CMK (cell line): Measurements from ENCODE around the gene KRTAP16-1.
"Not testable (repeated sequence)": the region's sequence is repeated elsewhere in the genome, so short reads cannot be mapped to it uniquely, and the experiment has no call there.

Experiments
- DNase-seq: peaks from one replicate; pipeline ENCODE4 v3.0.0-alpha.2; 2010; ENCODE audit warnings: low read depth

KRTAP16-1 gene, protein sequence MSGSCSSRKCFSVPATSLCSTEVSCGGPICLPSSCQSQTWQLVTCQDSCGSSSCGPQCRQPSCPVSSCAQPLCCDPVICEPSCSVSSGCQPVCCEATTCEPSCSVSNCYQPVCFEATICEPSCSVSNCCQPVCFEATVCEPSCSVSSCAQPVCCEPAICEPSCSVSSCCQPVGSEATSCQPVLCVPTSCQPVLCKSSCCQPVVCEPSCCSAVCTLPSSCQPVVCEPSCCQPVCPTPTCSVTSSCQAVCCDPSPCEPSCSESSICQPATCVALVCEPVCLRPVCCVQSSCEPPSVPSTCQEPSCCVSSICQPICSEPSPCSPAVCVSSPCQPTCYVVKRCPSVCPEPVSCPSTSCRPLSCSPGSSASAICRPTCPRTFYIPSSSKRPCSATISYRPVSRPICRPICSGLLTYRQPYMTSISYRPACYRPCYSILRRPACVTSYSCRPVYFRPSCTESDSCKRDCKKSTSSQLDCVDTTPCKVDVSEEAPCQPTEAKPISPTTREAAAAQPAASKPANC

DNA sequence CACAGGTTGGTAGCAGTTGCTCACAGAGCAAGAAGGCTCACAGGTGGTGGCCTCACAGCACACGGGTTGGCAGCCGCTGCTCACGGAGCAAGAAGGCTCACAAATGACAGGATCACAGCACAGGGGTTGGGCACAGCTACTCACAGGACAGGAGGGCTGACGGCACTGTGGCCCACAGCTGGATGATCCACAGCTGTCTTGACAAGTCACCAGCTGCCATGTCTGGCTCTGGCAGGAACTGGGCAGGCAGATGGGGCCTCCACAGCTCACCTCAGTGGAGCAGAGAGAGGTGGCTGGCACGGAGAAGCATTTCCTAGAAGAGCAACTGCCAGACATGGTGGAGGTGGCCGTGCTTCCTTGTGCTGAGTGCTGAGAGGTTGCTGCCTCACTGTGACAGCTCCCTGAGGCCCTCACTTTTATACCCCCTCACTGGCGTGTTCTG is at the start of gene KRTAP16-1:
KRTAP16-1 (minus strand) TSS at position 392 of the 442 bp plus-strand sequence; CDS start at position 336, 56 bp downstream.
- no peak for DNase-seq

DNA sequence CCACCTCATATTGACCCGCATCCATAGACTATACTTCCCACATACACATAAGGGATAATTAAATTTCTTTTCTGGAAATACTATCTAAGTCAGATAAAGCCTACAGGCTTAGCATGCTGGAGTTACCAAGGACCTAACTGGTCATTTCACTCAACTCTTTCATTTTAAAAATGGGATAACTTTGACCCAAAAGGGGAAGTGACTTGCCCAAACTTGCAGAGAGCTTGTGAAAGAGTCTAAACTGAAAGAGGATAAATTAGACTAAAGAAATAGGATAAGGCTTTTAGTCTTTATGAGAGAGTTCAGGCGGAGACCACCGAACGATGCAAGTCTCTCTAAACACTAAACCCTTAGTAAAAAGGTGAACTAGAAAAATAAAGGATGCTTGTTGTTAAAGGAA is 45.4 kb upstream of the KRTAP16-1 start:
- DNase-seq: no peak

DNA sequence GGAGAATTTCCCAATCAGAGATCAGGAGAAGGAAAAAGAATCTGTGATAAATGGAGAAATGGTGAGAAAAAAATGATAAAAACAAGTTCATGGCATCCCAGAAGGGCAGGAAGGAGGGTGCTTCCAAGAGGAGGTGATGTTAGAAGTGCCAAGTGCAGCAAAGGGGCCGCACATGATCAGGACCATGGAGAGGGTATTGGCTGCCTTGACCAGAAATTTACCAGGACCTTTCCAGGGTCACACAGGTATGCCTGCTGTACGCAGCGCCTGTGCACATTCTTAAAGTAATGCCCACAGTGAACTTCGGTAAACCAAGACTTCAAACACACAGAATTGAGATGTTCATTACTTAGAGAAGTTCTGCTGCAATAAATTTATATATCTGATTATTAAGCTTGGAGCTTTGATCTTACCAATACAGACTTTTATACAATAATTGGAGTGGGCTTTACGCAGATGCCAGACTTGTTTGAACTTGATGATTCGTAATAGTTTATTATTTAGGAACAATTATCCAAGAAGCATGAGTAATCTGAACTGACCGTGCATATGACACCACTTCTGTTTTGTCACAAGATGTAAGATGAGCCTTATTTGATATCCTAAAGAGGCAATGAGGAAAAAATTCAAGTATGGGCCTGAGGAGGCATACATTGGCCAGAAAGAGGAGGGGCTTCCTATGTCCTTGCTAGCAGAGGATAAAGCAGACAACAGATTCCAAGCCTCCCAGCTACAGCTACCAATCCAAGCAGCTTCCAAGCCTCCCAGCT is 43.7 kb upstream of the KRTAP16-1 start:
- DNase-seq: no peak

DNA sequence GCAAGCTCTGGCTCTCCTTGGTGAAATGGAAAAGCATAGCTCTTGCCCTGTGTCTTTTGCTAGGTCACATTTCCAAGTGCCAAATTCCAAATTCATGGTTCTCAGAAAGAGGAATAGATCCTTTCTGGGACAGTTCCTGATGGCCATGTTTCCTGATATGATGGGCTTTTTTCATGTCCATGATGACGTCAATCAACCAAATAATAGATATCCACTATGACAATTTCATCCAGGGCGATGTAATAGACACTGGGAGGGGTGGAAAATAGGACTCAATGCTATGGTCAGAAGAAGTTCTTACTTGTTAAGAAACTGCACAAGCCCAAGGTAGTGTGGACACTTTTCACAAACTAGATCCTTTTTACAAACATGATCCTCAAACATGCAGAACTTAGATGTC is 42.1 kb upstream of the KRTAP16-1 start:
- no peak for DNase-seq

DNA sequence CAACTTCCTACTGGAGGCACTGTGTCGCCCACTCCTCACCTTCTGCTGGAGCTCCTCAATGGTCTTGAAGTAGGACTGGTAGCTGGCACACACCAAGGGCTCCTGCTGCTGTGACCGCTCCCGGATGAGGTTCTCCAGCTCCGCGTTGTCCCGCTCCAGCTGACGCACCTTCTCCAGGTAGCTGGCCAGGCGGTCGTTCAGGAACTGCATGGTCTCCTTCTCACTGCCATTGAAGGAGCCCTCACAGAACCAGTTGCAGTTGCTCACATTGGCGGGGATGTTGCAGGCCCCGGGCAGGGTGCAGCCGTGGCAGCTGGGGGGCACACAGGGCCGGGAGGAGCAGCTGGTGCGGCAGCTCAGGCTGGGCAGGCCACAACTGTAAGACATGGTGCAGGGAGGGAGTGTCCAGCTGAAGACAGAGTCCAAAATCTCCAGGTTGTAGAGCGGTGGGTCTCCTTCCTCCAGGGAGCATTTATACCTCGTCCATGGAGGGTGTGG is 41.3 kb upstream of the KRTAP16-1 start, which contains the start of gene KRT33A:
KRT33A (minus strand) TSS at position 448 of the 498 bp plus-strand sequence; CDS start at position 387, 61 bp downstream.
- DNase-seq: not testable (repeated sequence)

DNA sequence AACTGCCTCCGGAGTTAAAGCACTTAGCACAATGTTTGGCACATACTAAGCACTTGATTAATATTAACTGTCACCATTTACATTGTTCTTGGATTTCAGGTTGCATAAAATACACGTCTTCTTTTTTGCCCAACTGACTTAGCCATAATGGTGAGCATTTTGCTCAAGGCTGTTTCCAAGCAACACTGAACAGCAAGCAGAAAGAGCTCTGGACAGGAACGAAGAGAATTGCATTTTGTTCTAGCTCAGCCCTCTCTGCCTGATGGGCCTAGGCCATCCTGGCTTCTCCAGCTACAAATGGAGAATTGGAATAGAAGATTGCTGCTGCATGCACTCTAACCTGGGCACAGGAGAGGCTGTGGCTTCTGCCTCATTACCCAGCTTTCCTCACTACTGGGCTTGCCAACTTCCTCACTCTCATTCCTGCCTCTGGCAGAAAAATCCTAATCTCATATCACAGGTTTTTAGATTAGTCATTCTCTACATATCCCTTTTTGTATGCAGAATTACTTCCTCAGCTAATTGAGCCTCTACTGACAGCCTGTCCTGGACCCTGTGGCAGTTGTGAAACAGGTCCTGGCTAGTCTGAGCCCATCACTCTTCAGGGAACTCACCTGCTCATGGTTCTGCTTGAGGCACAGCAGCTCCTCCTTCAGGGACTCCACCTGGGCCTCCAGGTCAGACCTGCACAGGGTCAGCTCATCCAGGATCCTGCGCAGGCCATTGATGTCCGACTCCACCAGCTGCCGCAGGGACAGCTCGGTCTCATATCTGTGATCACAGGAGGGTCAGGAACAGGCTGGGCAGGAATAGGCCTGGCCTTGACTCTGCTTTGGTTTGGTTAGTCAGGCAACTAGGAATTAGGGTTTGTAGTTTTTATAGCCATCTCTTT is 39.0 kb upstream of the KRTAP16-1 start:
- DNase-seq: no peak

DNA sequence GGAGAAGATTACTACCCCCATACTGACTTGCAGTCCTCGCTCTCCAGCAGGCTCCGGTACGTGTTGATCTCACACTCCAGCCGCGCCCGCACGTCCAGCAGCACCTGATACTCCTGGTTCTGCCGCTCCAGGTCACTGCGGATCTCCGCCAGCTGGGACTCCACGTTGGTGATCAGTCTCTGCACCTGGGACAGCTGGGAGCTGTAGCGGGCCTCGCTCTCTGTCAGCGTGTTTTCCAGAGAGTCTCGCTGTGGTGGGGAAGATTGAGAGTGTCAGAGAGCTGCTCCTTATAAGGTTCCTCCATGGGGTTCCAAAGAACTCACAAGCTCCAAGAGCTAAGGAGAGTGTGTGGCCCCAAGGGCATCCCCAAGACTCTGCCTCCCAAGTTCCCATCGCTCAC is 37.3 kb upstream of the KRTAP16-1 start:
- not testable (repeated sequence) for DNase-seq

DNA sequence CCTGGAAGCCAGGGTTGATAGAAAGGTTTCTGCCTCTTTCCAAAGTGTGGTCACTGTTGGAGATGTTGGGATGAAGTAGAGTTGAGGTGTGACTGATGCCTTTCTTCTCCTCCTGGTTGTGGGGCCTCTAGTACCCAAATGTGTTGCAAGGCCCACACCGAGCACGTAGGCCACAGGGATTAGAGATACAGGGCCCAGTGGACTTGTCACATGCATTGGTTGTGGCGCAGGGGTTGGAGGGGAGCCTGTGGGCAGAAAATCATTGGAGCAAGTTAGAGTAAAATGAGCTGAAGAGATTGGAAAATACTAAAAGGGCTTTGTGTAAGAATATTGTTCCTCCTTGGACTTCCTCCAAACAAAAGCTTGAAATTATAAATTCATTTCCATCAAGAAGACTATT is 36.9 kb upstream of the KRTAP16-1 start:
- DNase-seq: no peak

DNA sequence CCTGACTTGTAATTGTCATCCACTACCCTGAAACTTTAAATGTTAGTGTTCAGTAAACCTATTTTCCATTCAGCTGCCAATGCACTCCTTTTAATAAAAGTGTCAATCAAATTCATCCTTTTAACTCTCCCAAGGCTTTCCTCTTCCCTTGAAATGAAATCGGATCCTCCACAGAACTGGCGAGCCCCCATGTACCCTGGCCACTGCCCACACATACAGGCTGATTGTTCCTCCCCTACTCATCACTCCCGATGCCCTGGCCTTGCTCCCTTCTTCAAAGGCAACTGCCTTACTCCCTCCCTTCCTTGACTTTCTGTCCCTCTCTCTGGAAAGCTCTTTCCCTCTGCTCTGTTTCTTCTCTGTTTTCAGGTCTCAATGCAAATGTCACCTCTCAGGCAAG is 33.9 kb upstream of the KRTAP16-1 start:
- DNase-seq: no peak

DNA sequence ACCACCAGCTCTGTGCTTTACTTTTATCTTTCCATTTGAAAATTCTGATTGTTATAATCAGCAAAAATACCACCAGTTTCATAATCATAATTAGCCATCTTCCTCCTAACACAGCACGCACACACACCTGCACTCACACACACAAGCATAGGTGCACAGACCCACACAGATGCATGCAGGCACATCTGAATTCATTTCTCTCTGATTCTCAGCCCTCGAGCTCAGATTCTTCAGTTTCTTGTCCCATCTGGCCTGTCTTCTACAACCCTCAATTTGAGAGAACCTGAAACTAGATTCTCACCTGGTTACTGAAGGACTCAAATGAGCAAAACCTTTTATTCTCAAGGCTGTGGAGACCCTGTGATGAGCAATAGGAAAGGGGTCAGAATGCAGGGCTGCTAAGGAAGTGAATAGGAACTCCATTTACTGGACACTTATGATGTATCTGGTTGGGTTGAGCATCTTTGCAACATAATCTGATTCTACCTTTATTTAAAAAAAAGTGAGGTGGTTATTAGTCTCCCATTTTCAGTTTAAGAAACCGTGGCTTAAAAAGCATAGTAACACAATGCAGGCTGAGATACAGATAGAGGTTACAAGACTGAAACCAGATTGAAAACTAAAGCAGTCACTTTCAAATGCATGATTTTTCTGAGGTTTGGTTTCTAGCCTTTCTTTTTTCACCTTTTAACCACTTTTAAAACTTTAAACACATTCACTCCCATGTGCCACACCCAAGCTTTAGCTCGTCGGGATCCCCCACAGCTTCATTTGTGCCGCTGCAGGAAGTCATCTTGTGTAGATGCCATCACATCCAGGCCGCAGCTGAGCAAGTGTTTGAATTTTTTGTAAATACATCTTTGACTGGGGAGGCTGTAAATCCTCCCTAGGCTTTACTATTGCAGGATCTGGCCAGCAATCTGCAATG is 32.1 kb upstream of the KRTAP16-1 start:
- DNase-seq: no peak

DNA sequence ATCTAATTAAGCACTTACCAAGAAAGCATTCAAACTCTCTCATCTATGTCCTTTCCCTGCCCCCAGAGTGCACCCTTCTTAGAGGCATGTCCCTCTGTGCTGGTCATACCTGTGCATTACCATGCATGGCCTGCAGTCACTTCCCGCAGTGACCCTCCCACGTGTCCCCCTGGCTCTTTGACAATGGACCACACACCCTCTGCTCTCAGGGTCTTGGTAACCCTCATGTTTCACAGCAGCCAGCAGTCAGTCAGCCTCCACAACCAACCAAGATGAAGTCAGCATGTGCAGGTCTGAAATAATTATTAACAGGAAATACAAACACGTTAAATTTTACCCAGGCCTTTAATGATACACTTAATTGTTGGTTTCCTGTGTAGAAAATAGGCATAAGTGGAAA is 31.4 kb upstream of the KRTAP16-1 start:
- DNase-seq: no peak

DNA sequence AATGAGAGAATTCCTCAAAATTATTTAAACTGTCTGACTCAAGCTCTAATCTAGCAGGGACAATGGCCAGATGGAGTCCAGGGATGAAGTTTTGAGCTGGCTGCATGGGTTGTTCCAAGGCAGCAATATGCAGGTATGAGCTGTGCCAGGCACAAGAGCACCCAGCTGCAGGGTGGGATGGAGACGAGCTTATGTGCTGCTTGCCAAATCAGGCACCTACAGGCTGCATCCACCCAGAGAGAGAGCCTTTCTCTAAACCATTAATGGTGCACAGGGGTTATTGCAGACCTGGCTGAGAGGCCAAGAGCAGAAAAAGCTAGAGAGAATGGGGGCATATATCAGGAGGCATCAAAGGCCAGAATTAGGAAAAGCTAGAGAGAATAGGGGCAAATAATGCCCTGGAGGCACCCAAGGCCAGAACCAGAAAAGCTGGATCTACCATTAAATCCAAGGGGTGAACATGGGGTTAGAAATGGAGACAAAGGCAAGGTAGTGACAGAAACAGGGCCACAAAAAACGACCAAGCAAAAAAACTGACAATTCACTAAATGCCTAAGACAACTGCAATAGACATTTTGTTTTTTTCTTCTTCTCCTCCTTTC is 30.6 kb upstream of the KRTAP16-1 start:
- no peak for DNase-seq

DNA sequence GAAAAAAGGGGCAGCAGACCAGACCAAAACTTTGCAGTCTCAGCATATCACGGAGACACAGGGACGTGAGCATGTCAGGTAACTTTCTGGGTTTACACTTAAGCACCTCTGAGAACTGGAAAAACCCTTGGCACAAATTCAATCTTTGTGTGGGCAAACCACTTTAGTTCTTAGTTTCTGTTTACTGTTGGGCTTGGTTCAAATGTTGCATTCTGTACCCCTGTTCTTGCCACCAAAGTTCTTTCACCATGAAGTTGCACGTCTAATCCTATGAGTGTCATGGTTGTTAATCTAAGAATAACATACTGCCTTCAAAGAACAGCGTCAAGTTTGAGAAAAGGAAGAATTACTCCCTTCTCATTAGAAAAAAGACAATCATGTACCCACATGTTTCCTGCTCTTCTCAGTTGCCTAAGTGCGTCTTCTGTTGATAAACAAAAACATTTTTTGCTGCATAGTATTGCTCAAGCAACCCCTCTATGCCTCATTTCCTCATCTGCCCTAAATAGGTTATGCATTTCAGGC is 29.9 kb upstream of the KRTAP16-1 start:
- DNase-seq: no peak

DNA sequence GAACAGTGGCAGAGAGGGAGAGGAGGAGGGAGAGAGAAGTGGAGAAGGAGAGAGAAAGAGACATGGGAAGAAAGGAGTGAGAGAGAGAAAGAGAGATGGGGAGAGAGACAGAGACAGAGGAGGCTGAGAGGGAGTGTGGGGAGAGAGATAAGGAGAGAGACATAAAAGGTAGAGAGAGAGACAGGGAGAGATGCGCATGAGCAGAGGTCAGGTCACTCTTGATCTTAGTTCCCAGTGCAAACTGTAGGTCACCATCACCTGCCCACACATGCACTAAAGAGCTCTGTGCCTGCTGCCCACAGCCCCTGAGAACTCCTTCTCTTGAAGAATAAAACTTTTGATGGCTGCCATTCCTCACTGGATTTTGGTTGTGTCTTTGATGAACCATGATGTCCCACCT is 26.6 kb upstream of the KRTAP16-1 start:
- DNase-seq: no peak

DNA sequence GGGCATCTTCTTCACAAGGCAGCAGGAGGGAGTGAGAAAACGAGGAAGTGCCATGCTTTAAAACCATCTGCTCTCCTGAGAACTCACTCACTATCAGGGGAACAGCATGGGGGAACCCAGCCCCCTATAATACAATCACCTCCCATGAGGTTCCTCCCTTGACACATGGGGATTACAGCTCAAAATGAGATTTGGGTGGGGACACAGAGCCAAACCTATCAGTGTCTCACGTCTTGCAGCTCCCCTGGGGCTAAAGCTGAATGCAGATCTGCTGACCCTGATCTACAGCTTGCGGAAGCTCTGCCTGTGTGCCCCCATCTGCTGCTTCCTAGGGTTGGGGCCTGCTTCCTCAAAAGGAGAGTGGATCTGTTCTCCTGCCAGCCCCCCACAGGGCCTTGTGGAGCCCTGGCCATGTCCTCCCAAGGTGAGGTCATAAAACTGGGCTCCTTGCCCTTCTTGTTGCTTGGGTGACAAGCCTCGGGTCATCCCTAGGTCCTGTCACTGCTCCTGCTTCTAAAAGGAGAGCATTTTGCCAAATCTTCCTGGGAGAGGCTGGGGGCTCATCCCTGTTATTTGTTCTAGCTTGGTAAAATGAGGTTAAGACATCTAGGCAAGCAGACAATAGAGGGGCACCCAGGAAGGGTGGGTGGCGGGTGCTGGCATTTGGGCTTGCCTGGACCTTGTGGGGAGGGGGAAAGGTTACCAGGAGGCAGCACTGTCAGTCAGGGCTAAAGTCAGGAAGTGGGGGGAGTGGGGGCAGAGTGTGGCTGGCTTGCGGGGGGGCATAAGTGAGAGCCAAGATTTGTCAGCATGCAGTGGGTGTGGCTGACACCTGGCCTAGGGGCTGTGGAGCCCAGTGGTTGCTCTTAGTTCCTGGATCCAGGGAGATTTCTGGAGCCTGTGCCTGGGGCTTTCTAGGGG is 25.5 kb upstream of the KRTAP16-1 start:
- DNase-seq: peak; percentile 8

DNA sequence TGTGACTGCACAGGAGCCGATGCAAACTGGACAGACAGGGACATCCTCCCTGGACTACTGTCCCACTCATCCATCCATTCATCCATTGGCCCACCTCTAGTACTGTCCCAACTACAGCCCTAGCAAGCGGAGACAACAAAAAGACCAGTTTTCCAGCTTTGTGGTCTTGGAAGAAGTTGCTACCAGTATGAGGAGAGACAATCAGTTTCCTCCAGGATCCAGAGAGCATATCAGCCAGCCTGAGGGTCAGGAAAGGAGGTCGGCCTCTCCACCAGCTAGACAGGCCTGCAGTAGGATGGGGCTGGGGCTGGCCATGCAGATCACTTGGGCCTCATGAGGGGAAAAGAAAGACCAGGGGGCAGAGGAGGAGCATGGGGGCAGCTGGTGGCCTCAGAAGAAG is 24.7 kb upstream of the KRTAP16-1 start:
- DNase-seq: no peak

DNA sequence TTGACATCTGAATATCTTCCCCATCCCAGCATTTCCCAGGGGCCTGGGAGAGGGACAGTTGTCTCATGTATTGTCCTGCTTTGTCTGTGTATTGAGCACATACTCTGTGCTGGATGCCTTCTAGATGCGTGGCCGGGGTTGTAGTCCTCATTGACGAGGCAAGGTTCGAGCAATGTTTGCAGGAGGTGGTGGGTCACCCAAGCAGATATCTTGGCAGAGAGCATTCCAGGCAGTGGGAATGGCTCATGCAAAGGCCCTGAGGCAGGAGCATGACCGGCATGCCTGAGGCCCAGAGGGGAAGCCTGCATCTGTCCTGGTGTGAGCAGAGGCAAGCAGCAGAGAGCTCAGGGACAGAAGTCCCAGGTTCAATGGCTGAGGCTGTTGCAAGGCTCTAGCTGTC is 24.0 kb upstream of the KRTAP16-1 start:
- no peak for DNase-seq

DNA sequence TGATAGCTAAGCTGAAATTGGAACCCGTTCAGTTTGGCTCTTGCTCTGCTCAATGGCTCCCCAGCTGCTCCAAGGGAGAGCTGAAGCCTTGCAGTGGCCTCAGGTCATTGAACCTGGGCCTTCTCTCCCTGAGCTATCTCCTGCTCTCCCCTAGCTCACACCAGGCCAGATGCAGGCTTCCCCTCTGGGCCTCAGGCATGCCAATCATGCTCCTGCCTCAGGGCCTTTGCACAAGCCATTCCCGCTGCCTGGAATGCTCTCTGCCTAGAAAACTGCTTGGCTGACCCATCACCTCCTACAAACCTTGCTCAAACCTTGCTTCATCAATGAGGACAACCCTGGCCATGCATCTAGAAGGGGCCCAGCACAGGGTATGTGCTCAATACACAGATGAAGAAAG is 23.1 kb upstream of the KRTAP16-1 start:
- DNase-seq: no peak

DNA sequence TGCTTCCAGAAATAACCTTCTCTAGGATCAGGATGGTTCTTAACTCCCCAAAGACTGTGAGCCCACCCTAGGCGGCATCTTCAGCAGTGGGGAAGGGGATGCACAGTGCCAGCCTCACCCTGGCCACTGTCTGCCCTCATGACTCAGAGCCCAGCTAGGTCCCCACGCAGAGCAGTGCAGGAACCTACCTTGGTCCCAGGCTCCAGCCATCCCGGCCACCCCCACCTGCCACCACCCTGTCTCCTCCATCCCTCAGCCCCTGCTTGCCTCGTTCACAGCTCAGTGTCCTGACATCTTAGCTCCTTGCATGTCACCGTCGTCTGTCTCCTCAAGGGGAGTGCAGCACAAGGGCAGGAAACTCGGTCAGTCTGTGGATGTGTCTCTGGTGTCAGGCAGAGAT is 22.5 kb upstream of the KRTAP16-1 start:
- DNase-seq: no peak
